H1 (cell line): ENCODE measurements around the gene NBEA. TPM values are rescaled to one million over a fixed set of nuclear protein-coding genes. Genes with fewer than 3 reads are reported as not detected.

Source experiments
- CTCF ChIA-PET: fragments of 300-600 bp; sonication (Branson Sonifier 250); formaldehyde crosslinking; loops from one replicate; lab custom pipeline; 2021; ENCODE audit not compliant: partially characterized antibody; lab: Charles Lee
- POLR2A ChIA-PET: fragments of 300-600 bp; sonication (Branson Sonifier 250); formaldehyde crosslinking; loops from one replicate; lab custom pipeline; 2021; ENCODE audit warnings: inconsistent platforms; ENCODE audit not compliant: partially characterized antibody; lab: Charles Lee
- DNase-seq, 2 experiments: peaks; one replicate each; pipeline versions ENCODE4 v3.0.0 to v3.0.0-alpha.2; 2010 to 2022; ENCODE audit warnings: low spot score in 2 of 2, low read depth in 1 of 2, mixed read lengths in 1 of 2
- FAIRE-seq: peaks from 2 replicates; lab custom pipeline; 2011; peaks lifted over from hg19 to GRCh38; lab: Jason Lieb, UNC
- H2AFZ ChIP-seq: 2 replicates; pipeline ENCODE4 v1.8.1; 2012; ENCODE audit warnings: low read length, inconsistent platforms
- H2AK5ac ChIP-seq: 2 replicates; pipeline ENCODE4 v1.6.1; 2013; ENCODE audit warnings: low read depth, low read length
- H2BK120ac ChIP-seq: replicated peaks from 2 replicates; pipeline ENCODE3; 2013; ENCODE audit warnings: low read depth, low read length, inconsistent platforms
- H2BK12ac ChIP-seq: 2 replicates; pipeline ENCODE4 v1.6.1; 2013; ENCODE audit warnings: low read depth, low read length
- H2BK15ac ChIP-seq: 2 replicates; pipeline ENCODE4 v1.6.1; 2013; ENCODE audit warnings: low read length
- H2BK20ac ChIP-seq: 2 replicates; pipeline ENCODE4 v1.6.1; 2013; ENCODE audit warnings: low read length
- H2BK5ac ChIP-seq: 2 replicates; pipeline ENCODE4 v1.6.1; 2013; ENCODE audit warnings: low read depth, low read length
- H3K14ac ChIP-seq: 2 replicates; pipeline ENCODE4 v1.6.1; 2013; ENCODE audit warnings: inconsistent platforms; ENCODE audit not compliant: insufficient read length
- H3K18ac ChIP-seq: 2 replicates; pipeline ENCODE4 v1.6.1; 2013; ENCODE audit warnings: low read length; ENCODE audit errors: extremely low read depth
- H3K23ac ChIP-seq: 2 replicates; pipeline ENCODE4 v1.6.1; 2013; ENCODE audit warnings: inconsistent platforms; ENCODE audit not compliant: insufficient read length
- H3K23me2 ChIP-seq: 2 replicates; pipeline ENCODE4 v1.6.1; 2013; ENCODE audit warnings: low read depth, low read length
- H3K27ac ChIP-seq: 2 replicates; pipeline ENCODE4 v1.6.1; 2011; ENCODE audit warnings: low read depth, low read length, inconsistent platforms
- H3K27me3 ChIP-seq, 4 experiments: replicated peaks in 1 of 4; 1 replicate in 1 of 4; 2 replicates in 3 of 4; pipeline versions ENCODE4 v1.6.1 to v1.8.1; 2011 to 2013; ENCODE audit warnings: low read length in 3 of 4, mild to moderate bottlenecking in 3 of 4, inconsistent platforms in 2 of 4, mixed read lengths in 2 of 4, moderate library complexity in 1 of 4; ENCODE audit not compliant: control insufficient read depth in 3 of 4, insufficient read depth in 3 of 4; ENCODE audit errors: extremely low read depth in 1 of 4
- H3K36me3 ChIP-seq, 4 experiments: 2 replicates each; pipeline versions ENCODE4 v1.6.1 to v1.8.1; 2011 to 2013; ENCODE audit warnings: mild to moderate bottlenecking in 4 of 4, low read length in 3 of 4, moderate library complexity in 2 of 4, control low read depth in 1 of 4, inconsistent platforms in 1 of 4; ENCODE audit not compliant: insufficient read depth in 4 of 4, control insufficient read depth in 2 of 4
- H3K4ac ChIP-seq: replicated peaks from 2 replicates; pipeline ENCODE3; 2013; ENCODE audit warnings: low read length, low read depth, mixed read lengths, inconsistent platforms; ENCODE audit not compliant: insufficient read length
- H3K4me1 ChIP-seq, 4 experiments: replicated peaks in 1 of 4; 1 replicate in 1 of 4; 2 replicates in 3 of 4; pipeline versions ENCODE4 v1.6.1 to v1.8.1; 2011 to 2013; ENCODE audit warnings: low read length in 3 of 4, inconsistent platforms in 2 of 4, mixed read lengths in 1 of 4; ENCODE audit not compliant: insufficient read depth in 4 of 4, control insufficient read depth in 3 of 4
- H3K4me2 ChIP-seq, 2 experiments: 2 replicates each; pipeline versions ENCODE4 v1.6.1 to v1.8.1; 2011 to 2013; ENCODE audit warnings: low read depth in 2 of 2, low read length in 2 of 2, control low read depth in 1 of 2, inconsistent platforms in 1 of 2, mild to moderate bottlenecking in 1 of 2; ENCODE audit not compliant: insufficient read depth in 1 of 2
- H3K4me3 ChIP-seq, 4 experiments: fragments of 200-600, 300-600 bp in 1 of 4; sonication (generic), shearing (Covaris generic), sonication (Bioruptor Twin) in 1 of 4; 2 replicates each; pipeline versions ENCODE4 v1.5.1 to v1.8.1; 2011 to 2016; ENCODE audit warnings: low read length in 4 of 4, low read depth in 3 of 4, control low read depth in 2 of 4, inconsistent platforms in 2 of 4, mild to moderate bottlenecking in 2 of 4, mixed read lengths in 1 of 4, moderate library complexity in 1 of 4; ENCODE audit not compliant: insufficient read depth in 2 of 4; ENCODE audit errors: extremely low read depth in 1 of 4
- H3K56ac ChIP-seq: replicated peaks from 2 replicates; pipeline ENCODE3; 2013; ENCODE audit warnings: low read depth, mild to moderate bottlenecking, mixed read lengths, low read length, inconsistent platforms; ENCODE audit not compliant: insufficient read length
- H3K79me1 ChIP-seq: 2 replicates; pipeline ENCODE4 v1.6.1; 2013; ENCODE audit warnings: low read depth, low read length, control low read depth
- H3K79me2 ChIP-seq, 2 experiments: 2 replicates each; pipeline versions ENCODE4 v1.6.1 to v1.8.1; 2012 to 2013; ENCODE audit warnings: low read length in 2 of 2, mild to moderate bottlenecking in 2 of 2, inconsistent platforms in 1 of 2; ENCODE audit not compliant: insufficient read depth in 2 of 2, control insufficient read depth in 1 of 2
- H3K9ac ChIP-seq, 4 experiments: replicated peaks in 1 of 4; 1 replicate in 1 of 4; 2 replicates in 3 of 4; pipeline versions ENCODE4 v1.6.1 to v1.8.1; 2011 to 2013; ENCODE audit warnings: low read depth in 3 of 4, low read length in 3 of 4, control low read depth in 2 of 4, mild to moderate bottlenecking in 2 of 4, moderate library complexity in 2 of 4, inconsistent platforms in 1 of 4; ENCODE audit errors: extremely low read depth in 1 of 4
- H3K9me3 ChIP-seq, 2 experiments: 2 replicates each; pipeline versions ENCODE4 v1.6.1 to v1.8.1; 2012 to 2013; ENCODE audit warnings: mild to moderate bottlenecking in 2 of 2, moderate library complexity in 2 of 2, control low read depth in 1 of 2, inconsistent platforms in 1 of 2, low read depth in 1 of 2, low read length in 1 of 2, mixed read lengths in 1 of 2; ENCODE audit not compliant: insufficient read depth in 2 of 2
- H4K20me1 ChIP-seq, 2 experiments: replicated peaks in 1 of 2; 2 replicates each; pipeline versions ENCODE3 to v1.8.1; 2011 to 2013; ENCODE audit warnings: inconsistent platforms in 2 of 2, low read length in 2 of 2, mild to moderate bottlenecking in 1 of 2; ENCODE audit not compliant: insufficient read depth in 2 of 2, control insufficient read depth in 1 of 2
- H4K5ac ChIP-seq: 2 replicates; pipeline ENCODE4 v1.6.1; 2013; ENCODE audit warnings: low read length, low read depth, mixed read lengths, inconsistent platforms; ENCODE audit not compliant: insufficient read length
- H4K8ac ChIP-seq: 2 replicates; pipeline ENCODE4 v1.8.0; 2013; ENCODE audit warnings: mild to moderate bottlenecking, moderate library complexity, low read length, inconsistent platforms; ENCODE audit not compliant: insufficient read depth; ENCODE audit errors: extremely low read depth
- H4K91ac ChIP-seq: replicated peaks from 2 replicates; pipeline ENCODE3; 2013; ENCODE audit warnings: low read length, mixed read lengths, inconsistent platforms; ENCODE audit not compliant: insufficient read length
- BCL11A ChIP-seq, 2 experiments: IDR thresholded peaks; one replicate each; pipeline ENCODE4 v1.6.1; 2011; ENCODE audit warnings: low read depth in 2 of 2, low read length in 2 of 2, mild to moderate bottlenecking in 2 of 2
- CBX8 ChIP-seq: fragments of 300-800, 300-1000 bp; sonication (generic); IDR thresholded peaks from 2 replicates; pipeline ENCODE4 v1.7.1; 2016; ENCODE audit warnings: low read depth, low read length, borderline replicate concordance
- CREB1 ChIP-seq: IDR thresholded peaks from 2 replicates; pipeline ENCODE4 v1.6.1; 2012; ENCODE audit warnings: inconsistent platforms
- CTBP2 ChIP-seq: IDR thresholded peaks from 2 replicates; pipeline ENCODE4 v1.7.0; 2011; ENCODE audit warnings: borderline replicate concordance, mild to moderate bottlenecking, moderate library complexity, mixed read lengths, low read length; ENCODE audit not compliant: insufficient read depth, insufficient read length
- EZH2 ChIP-seq: fragments of 200-600 bp; sonication (generic); IDR thresholded peaks from 2 replicates; pipeline ENCODE4 v1.7.1; 2012; ENCODE audit warnings: low read depth, mild to moderate bottlenecking, moderate library complexity, low read length, inconsistent platforms; ENCODE audit not compliant: severe bottlenecking
- KDM5A ChIP-seq: fragments of 200-600 bp; IDR thresholded peaks from 2 replicates; pipeline ENCODE4 v1.7.1; 2012; ENCODE audit warnings: mild to moderate bottlenecking, low read length, inconsistent platforms, mixed read lengths
- MAFK ChIP-seq: IDR thresholded peaks from 2 replicates; pipeline ENCODE4 v1.6.1; 2012; ENCODE audit warnings: low read depth, mild to moderate bottlenecking, improper control_type of control experiment, low read length
- POLR2AphosphoS5 ChIP-seq: IDR thresholded peaks from 2 replicates; pipeline ENCODE4 v1.6.1; 2011; ENCODE audit warnings: low read depth, low read length
- TBP ChIP-seq: IDR thresholded peaks from 2 replicates; pipeline ENCODE4 v1.6.1; 2011; ENCODE audit warnings: low read depth, low read length, improper control_type of control experiment
- WGBS, 2 experiments: shearing (Covaris generic) in 1 of 2; methylation state at CpG; one replicate each; pipeline versions ENCODE4 v1.1.6 to v1.1.7; 2013 to 2015; ENCODE audit warnings: low lambda C conversion rate in 2 of 2, mixed read lengths in 2 of 2, inconsistent platforms in 1 of 2, low coverage in 1 of 2, missing lambda C conversion rate in 1 of 2; ENCODE audit not compliant: insufficient replicate concordance in 2 of 2, insufficient coverage in 1 of 2, insufficient read length in 1 of 2; ENCODE audit errors: extremely low coverage in 1 of 2, missing lambda C conversion rate in 1 of 2; 5-methylcytosine and 5-hydroxymethylcytosine counted together
- polyA plus RNA-seq, 7 experiments: library from polyadenylated mRNA; depleted of rRNA in 3 of 7; stranded (reverse) in 5 of 7; unstranded in 2 of 7; fragments of >200 nt in 5 of 7; fragments of 200-250 nt in 2 of 7; gene quantifications; 1 replicate in 5 of 7; 2 replicates in 1 of 7; 4 replicates in 1 of 7; pipeline versions ENCODE4 v1.2.1 to v1.2.3, GENCODE V29; 2011 to 2013; ENCODE audit warnings: missing spikeins in 2 of 7, mixed read lengths in 2 of 7
- total RNA-seq: library from RNA; stranded (reverse); fragmentation: NEBNext Ultra II Directional; extraction: Animal tissue kit (Norgen Biotek cat#: 25700); gene quantifications from 2 replicates; pipeline ENCODE4 v1.2.1, GENCODE V29; 2021
- TF ChIP-seq, protein P1 (sequence below), 3 experiments: IDR thresholded peaks; 1 replicate in 2 of 3; 2 replicates in 1 of 3; pipeline versions ENCODE4 v1.5.1 to v1.6.1; 2011; ENCODE audit warnings: low read length in 3 of 3, mild to moderate bottlenecking in 3 of 3, inconsistent platforms in 2 of 3, low read depth in 1 of 3, moderate library complexity in 1 of 3; ENCODE audit not compliant: insufficient read depth in 1 of 3; ENCODE audit errors: control extremely low read depth in 1 of 3
- TF ChIP-seq, protein P2 (sequence below): IDR thresholded peaks from 2 replicates; pipeline ENCODE4 v1.6.1; 2012; ENCODE audit warnings: inconsistent platforms

Gene NBEA
- total and polyA plus RNA-seq, 2 of the 8 experiments (the other 6 are each of a cell fraction or from before 2014, with no cell fraction given) = 14.2 to 21.5 TPM

DNA sequence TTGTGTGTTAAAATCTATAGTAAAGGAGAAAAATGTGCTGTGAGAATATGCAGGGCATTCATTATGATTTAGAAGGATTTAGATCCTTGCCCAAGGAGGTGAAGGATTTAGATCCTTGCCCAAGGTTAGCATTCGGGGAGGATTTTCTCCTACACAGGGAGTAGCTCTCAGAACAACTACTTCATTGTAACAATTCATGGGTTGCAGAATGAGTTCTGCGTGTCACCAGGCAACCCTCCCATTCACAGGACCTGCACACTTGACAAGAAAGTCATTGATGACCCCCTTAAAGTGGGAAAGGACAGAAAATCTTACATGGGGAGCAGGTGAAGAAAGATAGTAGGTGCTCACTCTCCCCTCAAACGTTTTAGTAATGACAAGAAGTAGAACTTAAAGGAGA, 701.6 kb downstream of the NBEA start:
- no peak overlapping the region for H3K56ac ChIP-seq
- H3K27me3 ChIP-seq = no peaks in the 10 kb centered on the region
- H3K79me1 ChIP-seq = no peaks in the 10 kb centered on the region
- H3K27ac ChIP-seq = no peak overlapping the region
- DNase-seq (no peak), FAIRE-seq (no peak)
- no peak overlapping the region for H3K18ac ChIP-seq
- H3K79me2 ChIP-seq = no peaks in the 10 kb centered on the region
- no peak overlapping the region for H3K23ac ChIP-seq
- no peak overlapping the region for H3K14ac ChIP-seq
- H2BK12ac ChIP-seq = no peak overlapping the region
- no peak overlapping the region for H2AK5ac ChIP-seq
- H2AFZ ChIP-seq = no peak overlapping the region
- H3K4me1 ChIP-seq = no peaks in the 10 kb centered on the region
- H4K20me1 ChIP-seq = no peaks in the 10 kb centered on the region
- TF ChIP-seq POLR2AphosphoS5 = no peak
- TF ChIP-seq CBX8 = no peak
- no peak for TF ChIP-seq EZH2
- TF ChIP-seq CTBP2 = no peak
- TF ChIP-seq MAFK = no peak
- TF ChIP-seq KDM5A = no peak
- TF ChIP-seq TBP = no peak
- no peak for TF ChIP-seq CREB1
- TF ChIP-seq, protein P1, sequence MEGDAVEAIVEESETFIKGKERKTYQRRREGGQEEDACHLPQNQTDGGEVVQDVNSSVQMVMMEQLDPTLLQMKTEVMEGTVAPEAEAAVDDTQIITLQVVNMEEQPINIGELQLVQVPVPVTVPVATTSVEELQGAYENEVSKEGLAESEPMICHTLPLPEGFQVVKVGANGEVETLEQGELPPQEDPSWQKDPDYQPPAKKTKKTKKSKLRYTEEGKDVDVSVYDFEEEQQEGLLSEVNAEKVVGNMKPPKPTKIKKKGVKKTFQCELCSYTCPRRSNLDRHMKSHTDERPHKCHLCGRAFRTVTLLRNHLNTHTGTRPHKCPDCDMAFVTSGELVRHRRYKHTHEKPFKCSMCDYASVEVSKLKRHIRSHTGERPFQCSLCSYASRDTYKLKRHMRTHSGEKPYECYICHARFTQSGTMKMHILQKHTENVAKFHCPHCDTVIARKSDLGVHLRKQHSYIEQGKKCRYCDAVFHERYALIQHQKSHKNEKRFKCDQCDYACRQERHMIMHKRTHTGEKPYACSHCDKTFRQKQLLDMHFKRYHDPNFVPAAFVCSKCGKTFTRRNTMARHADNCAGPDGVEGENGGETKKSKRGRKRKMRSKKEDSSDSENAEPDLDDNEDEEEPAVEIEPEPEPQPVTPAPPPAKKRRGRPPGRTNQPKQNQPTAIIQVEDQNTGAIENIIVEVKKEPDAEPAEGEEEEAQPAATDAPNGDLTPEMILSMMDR (IDR thresholded peaks at IDR 0.05; ENCODE audit: control extremely low read depth in 1 of 3, insufficient read depth in 1 of 3, low read depth in 1 of 3, low read length in 3 of 3) = no peak
- TF ChIP-seq, protein P2, sequence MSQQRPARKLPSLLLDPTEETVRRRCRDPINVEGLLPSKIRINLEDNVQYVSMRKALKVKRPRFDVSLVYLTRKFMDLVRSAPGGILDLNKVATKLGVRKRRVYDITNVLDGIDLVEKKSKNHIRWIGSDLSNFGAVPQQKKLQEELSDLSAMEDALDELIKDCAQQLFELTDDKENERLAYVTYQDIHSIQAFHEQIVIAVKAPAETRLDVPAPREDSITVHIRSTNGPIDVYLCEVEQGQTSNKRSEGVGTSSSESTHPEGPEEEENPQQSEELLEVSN = no peak
- TF ChIP-seq BCL11A (IDR thresholded peaks at IDR 0.05; ENCODE audit: low read depth in 2 of 2, low read length in 2 of 2) = no peak
- H4K91ac ChIP-seq = no peak overlapping the region
- no peaks in the 10 kb centered on the region for H3K23me2 ChIP-seq
- H4K5ac ChIP-seq = no peak overlapping the region
- no peak overlapping the region for H2BK15ac ChIP-seq
- no peak overlapping the region for H3K4me2 ChIP-seq
- no peak overlapping the region for H3K4ac ChIP-seq
- no peak overlapping the region for H2BK120ac ChIP-seq
- no peak overlapping the region for H3K4me3 ChIP-seq
- H4K8ac ChIP-seq = no peak overlapping the region
- no peaks in the 10 kb centered on the region for H3K36me3 ChIP-seq
- no peaks in the 10 kb centered on the region for H3K9me3 ChIP-seq
- CTCF ChIA-PET = interaction anchor here (2.8 kb wide), 1 partner anchor 13 kb away, joined by 17 read pairs; no protein-coding TSS in a partner anchor
- 76% methylated on average over 3 of the region's 3 CpGs; no CpG with 5 or more reads in 1 of the 2 experiments for WGBS, 2 experiments
- POLR2A ChIA-PET = no interaction called here
- H2BK5ac ChIP-seq = no peak overlapping the region
- H2BK20ac ChIP-seq = no peak overlapping the region
- no peak overlapping the region for H3K9ac ChIP-seq
